Measurements from ENCODE around the gene ADGRF1. TPM values are rescaled to one million over a fixed set of nuclear protein-coding genes. Genes with fewer than 3 reads are reported as not detected.

Gene ADGRF1
- total RNA-seq, 1 experiment from 2014 or later: 39.6 TPM

DNA sequence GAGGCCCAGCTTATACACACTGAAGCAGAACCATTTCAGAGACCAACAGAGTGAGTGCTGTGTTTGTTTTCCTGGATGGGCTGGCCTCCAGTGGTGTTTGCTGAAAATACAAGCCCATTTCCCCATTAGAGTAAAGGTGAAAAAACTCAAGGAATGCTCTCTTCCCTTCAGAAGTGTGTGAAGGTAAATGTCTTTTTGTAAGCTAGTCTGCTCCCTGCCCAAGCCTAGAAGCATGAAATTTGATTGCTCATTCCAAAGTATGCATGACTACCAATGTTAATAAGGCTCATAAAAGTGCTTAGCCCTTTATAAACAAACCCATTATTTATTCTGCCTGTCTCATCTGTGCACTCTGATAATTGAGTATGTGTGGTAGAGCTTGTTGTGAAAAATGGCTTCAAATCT, 59.1 kb downstream of the ADGRF1 start:
- Histone ChIP-seq H3K27ac (ENCODE audit: low read depth, low read length) (no peak overlapping the region), H2AFZ (ENCODE audit: low read depth, low read length, poor library complexity, severe bottlenecking) (peak overlapping the region; percentile 90), H4K20me1 (ENCODE audit: insufficient read depth) (no peaks in the 10 kb centered on the region), H3K9me2 (ENCODE audit: insufficient read depth) (no peaks in the 10 kb centered on the region), H3K4me3 (replicated peaks in 1 of 2; ENCODE audit: low read depth in 1 of 2, low read length in 2 of 2) (no peak overlapping the region), H3K36me3 (ENCODE audit: control insufficient read depth in 1 of 2, insufficient read depth in 2 of 2, low read length in 2 of 2) (no peaks in the 10 kb centered on the region), H3K27me3 (ENCODE audit: insufficient read depth, low read length) (no peaks in the 10 kb centered on the region), H3K4me1 (ENCODE audit: control insufficient read depth in 1 of 2, insufficient read depth in 2 of 2, low read length in 2 of 2) (peaks cover 6 to 14% of the 10 kb centered on the region in 2 experiments; a peak in 3 of 4 replicates), H3K9me3 (ENCODE audit: control insufficient read depth in 1 of 2, insufficient read depth in 1 of 2, low read depth in 1 of 2, low read length in 2 of 2) (no peaks in the 10 kb centered on the region), H3K4me2 (ENCODE audit: low read length) (peak overlapping the region; percentile 34), H3K9ac (ENCODE audit: low read length) (no peak overlapping the region), H3K79me2 (ENCODE audit: insufficient read depth, low read length) (no peaks in the 10 kb centered on the region)
- TF ChIP-seq YY1 (IDR thresholded peaks at IDR 0.05; ENCODE audit: extremely low read depth, insufficient replicate concordance, low read depth, low read length): no peak
- peak; percentile 29; the same call in 1 of the 2 replicates for TF ChIP-seq RAD21 (IDR thresholded peaks at IDR 0.05; ENCODE audit: low read depth)
- no peak for TF ChIP-seq ZBTB33 (IDR thresholded peaks at IDR 0.05; ENCODE audit: extremely low read depth, insufficient replicate concordance, low read length)
- TF ChIP-seq CTCF (IDR thresholded peaks at IDR 0.05 in 2 of 3, conservative IDR thresholded peaks at IDR 0.05 in 1 of 3; ENCODE audit: borderline replicate concordance in 1 of 3, insufficient read depth in 1 of 3, low read depth in 2 of 3, low read length in 2 of 3): peak in 2 of 3 experiments; percentile 5 to 17; a peak in 1 of 6 replicates
- TF ChIP-seq CBX3 (IDR thresholded peaks at IDR 0.05; ENCODE audit: low read depth): 0 out of 2 replicates have a peak, but pooled peaks have one; percentile 12
- TF ChIP-seq CEBPB (IDR thresholded peaks at IDR 0.05; ENCODE audit: low read depth): no peak
- ATAC-seq (peak; percentile 63), DNase-seq (ENCODE audit: low read depth, low spot score) (no peak)
- no TSS peak for BruUV-seq (replicated peaks)
- CTCF ChIA-PET: interaction anchor here (5.2 kb wide), 1 partner anchor 134 kb away, joined by 37 read pairs; no protein-coding TSS in a partner anchor
- intact Hi-C loops (cut with micrococcal nuclease): no loop called here
- RAD21 ChIA-PET (ENCODE audit: low non-redundant PET in 1 of 2, low total read pairs in 2 of 2, uncharacterized antibody in 2 of 2, unreplicated experiment in 2 of 2): no interaction called here
- POLR2A ChIA-PET: no interaction called here
